AG10803 (cell line): Measurements from ENCODE around the gene HSF4.
A peak's percentile ranks its signal among the peaks of the same experiment; 100 is the strongest.

Experiments used
- DNase-seq: peaks from one replicate; pipeline ENCODE4 v3.0.0; 2010; ENCODE audit warnings: low read depth
- H3K4me3 ChIP-seq: 2 replicates; pipeline ENCODE4 v1.5.1; 2011; ENCODE audit warnings: mild to moderate bottlenecking, low read length, control low read depth
- TF ChIP-seq, protein P1 (sequence below): conservative IDR thresholded peaks from 2 replicates; pipeline ENCODE4 v1.5.1; 2011; ENCODE audit warnings: mild to moderate bottlenecking, low read length, control low read depth, inconsistent platforms

HSF4 gene

GRCh38 chr16:67157106-67157748 is 7.3 kb upstream of the HSF4 start:
- TF ChIP-seq, protein P1, sequence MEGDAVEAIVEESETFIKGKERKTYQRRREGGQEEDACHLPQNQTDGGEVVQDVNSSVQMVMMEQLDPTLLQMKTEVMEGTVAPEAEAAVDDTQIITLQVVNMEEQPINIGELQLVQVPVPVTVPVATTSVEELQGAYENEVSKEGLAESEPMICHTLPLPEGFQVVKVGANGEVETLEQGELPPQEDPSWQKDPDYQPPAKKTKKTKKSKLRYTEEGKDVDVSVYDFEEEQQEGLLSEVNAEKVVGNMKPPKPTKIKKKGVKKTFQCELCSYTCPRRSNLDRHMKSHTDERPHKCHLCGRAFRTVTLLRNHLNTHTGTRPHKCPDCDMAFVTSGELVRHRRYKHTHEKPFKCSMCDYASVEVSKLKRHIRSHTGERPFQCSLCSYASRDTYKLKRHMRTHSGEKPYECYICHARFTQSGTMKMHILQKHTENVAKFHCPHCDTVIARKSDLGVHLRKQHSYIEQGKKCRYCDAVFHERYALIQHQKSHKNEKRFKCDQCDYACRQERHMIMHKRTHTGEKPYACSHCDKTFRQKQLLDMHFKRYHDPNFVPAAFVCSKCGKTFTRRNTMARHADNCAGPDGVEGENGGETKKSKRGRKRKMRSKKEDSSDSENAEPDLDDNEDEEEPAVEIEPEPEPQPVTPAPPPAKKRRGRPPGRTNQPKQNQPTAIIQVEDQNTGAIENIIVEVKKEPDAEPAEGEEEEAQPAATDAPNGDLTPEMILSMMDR, result no peak
- H3K4me3 ChIP-seq, result no peak overlapping the region
- no peak for DNase-seq

DNA sequence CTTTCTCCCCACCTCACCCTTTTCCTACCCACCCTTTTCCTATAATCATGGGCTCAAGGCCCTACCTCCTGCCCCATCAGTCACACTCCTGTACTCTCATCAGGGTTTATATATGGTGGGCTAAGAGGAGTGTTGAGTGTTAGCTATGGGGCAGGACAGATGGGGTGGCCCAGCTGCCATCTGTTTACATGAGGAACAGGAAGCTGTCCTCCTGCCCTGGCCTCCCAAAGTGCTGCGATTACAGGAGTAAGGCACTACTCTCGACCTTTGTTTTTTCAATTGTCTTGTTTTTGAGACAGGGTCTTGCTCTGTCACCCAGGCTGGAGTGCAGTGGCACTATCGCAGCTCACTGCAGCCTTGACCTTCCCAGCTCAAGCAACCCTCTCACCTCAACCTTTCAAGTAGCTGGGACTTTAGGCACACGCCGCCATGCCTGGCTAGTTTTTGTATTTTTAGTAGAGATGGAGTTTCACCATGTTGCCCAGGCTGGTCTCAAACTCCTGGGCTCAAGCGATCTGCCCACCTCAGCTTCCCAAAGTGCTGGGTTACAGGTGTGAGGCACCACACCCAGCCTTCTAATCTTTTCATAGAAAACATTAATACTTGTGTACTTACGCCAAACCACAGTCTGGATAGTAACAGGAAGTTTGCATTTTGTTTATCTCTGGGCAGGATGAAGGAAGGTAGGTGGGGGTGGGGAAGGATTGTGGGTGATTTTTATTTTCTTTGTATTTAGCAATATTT is 6.5 kb upstream of the HSF4 start:
- no peak overlapping the region for H3K4me3 ChIP-seq
- TF ChIP-seq, protein P1, result no peak
- no peak for DNase-seq

DNA sequence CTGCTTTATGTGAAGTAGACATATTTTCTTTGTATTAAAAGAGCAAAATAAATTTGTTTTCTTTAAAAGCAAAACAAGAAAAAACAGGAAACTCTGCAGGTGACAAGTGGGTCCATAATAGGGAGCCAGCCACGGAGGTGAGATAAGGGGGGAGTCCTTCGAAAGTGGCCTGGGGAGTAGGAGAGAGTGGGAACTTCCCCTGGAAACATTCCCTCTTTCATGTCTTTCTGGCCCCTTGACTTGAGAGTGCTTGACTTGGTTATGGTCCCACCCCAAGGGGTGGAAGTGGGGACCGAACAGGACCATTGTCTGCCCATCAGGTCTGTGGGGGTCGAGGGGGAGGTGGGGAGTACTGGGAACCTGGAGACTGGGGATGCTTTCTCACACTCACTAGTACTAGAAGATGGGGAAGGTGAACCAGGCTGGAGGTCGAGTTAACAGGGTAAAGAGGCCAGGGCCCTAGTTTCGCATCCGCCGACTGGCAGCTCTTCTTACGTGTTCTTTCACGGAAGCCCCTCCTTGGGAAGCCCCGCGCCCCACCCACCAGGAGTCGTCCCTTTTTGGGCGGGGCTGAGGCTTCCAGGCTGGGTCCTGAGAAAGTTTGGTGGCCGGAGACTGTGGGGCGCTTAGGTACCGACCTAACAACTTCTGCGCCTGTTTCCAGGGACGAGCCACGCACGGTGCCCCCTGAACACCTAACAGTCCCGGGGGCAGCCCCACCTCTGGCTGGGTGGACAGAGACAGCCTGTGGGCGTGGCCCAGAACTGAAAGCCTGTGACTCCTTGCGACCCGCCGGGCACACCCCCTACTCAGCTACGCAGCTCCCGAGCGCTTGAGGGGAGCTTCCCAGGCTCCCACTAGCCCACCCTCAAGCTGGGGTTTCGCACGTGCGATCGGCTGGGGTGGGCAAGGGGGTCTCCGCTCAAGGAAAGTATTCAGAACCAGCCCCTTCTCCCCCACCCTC is 5.6 kb upstream of the HSF4 start:
- DNase-seq, result no peak
- TF ChIP-seq, protein P1, result no peak
- H3K4me3 ChIP-seq, result peak overlapping the region; percentile 74

GRCh38 chr16:67161595-67162058 is 2.9 kb upstream of the HSF4 start:
- DNase-seq, result no peak
- peak overlapping the region; percentile 9; the same call in 1 of the 2 replicates for H3K4me3 ChIP-seq
- TF ChIP-seq, protein P1, result no peak

DNA sequence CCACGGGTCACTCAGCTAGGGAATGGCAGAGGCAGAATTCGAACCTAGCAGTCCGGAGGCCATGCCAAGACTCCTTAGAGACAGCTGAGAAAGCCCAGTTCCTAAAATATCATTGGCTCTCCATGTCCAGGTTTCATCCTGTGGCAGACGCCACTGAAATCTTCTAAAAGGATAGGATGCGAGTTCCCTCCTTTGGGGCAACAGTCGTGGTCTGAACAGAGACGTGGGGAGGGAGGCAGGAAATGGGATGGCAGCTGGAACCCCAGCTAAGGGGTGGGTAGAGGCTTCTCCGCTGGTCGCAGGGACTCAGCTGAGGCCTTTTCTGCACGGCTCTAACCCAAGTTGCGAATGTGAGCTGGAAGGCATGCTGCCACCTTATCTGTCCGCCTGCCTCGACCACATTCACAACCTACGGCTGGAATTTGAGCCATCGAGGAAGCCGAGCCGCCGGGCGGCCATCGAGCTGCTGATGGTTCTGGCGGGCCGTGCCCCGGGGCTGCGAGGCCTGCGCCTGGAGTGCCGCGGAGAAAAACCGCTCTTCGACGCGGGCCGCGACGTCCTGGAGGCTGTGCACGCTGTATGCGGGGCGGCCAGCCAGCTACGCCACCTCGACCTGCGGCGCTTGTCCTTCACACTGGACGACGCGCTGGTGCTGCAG is 1.9 kb upstream of the HSF4 start:
- DNase-seq, result no peak
- TF ChIP-seq, protein P1, result no peak
- H3K4me3 ChIP-seq, result no peak overlapping the region

DNA sequence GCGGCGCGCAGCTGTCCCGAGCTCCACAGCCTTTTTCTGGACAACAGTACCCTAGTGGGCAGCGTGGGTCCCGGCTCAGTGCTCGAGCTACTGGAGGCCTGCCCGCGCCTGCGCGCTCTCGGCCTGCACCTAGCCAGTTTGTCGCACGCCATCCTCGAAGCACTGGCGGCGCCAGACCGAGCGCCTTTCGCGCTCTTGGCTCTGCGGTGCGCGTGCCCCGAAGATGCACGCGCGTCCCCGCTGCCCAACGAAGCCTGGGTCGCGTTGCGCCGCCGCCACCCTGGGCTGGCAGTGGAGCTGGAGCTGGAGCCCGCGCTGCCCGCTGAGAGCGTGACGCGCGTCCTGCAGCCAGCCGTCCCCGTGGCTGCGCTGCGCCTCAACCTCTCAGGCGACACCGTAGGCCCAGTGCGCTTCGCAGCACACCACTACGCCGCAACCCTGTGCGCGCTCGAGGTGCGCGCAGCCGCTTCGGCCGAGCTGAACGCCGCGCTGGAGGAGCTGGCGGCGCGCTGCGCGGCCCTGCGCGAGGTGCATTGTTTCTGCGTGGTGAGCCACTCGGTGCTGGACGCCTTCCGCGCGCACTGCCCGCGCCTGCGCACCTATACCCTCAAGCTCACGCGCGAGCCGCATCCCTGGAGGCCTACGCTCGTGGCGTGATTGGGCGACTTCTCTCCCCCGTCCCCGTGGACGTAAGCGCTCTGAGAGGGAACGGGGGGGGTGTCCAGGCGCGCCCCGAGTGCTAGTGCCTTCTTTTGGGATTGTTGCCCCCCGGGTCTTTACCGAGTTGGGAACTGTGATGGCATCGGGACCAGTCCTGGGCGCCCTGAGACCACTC is 1.2 kb upstream of the HSF4 start:
- TF ChIP-seq, protein P1, result no peak
- no peak overlapping the region for H3K4me3 ChIP-seq
- peak; percentile 39 for DNase-seq
